ENCODE results near the gene SLC47A2. TPM values are rescaled to one million over a fixed set of nuclear protein-coding genes. Genes with fewer than 3 reads are reported as not detected.
"Not testable (repeated sequence)": the region's sequence is repeated elsewhere in the genome, so short reads cannot be mapped to it uniquely, and the experiment has no call there.

Gene SLC47A2
- total and polyA plus RNA-seq, 12 donors: 0.21 TPM; not detected in 11

DNA sequence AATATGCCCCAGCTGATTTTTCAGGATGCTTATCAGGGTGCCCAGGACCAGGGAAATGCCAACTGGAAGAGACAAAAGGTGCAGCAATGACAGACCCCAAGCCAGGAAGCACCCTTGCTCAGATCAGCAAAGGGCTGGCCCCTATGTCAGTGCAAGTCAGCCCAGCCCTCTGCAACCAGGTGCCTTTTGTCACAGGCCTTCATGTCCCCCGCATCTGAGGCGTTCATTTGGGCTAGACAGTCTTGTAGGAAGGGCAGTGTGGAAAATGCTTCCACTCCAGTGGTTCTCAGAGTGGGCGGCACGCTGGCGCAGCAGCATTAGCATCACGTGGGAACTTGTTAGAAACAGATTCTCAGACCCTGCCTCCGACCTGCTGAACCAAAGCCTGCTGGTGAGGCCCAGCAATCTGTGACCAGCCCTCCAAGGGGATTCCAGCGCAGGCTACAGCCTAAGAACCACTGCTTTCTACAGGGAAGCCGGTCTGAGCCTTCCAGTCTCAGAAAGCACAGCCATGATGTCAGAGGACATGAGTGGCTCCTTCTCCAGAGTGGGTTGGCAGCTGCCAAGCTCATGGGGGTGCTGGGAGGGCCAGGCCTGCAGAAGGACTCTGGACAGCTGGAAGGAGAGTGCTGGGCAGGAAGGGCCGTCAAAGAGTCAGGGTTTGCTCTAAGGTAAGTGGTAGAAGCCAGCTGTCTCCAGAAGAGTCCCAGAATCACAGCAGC, 13.1 kb downstream of the SLC47A2 start:
- ATAC-seq (peak; percentile 21 to 73 (median 56)), DNase-seq (no peak)
- TF ChIP-seq, protein P1, sequence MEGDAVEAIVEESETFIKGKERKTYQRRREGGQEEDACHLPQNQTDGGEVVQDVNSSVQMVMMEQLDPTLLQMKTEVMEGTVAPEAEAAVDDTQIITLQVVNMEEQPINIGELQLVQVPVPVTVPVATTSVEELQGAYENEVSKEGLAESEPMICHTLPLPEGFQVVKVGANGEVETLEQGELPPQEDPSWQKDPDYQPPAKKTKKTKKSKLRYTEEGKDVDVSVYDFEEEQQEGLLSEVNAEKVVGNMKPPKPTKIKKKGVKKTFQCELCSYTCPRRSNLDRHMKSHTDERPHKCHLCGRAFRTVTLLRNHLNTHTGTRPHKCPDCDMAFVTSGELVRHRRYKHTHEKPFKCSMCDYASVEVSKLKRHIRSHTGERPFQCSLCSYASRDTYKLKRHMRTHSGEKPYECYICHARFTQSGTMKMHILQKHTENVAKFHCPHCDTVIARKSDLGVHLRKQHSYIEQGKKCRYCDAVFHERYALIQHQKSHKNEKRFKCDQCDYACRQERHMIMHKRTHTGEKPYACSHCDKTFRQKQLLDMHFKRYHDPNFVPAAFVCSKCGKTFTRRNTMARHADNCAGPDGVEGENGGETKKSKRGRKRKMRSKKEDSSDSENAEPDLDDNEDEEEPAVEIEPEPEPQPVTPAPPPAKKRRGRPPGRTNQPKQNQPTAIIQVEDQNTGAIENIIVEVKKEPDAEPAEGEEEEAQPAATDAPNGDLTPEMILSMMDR (IDR thresholded peaks at IDR 0.05): no peak
- WGBS, 2 donors: 59 to 60% methylated on average over 10 of the region's 10 CpGs
- Histone ChIP-seq H3K27me3 (no peaks in the 10 kb centered on the region), H3K4me3 (no peak overlapping the region), H3K9me3 (no peaks in the 10 kb centered on the region), H3K36me3 (no peaks in the 10 kb centered on the region), H3K4me1 (peaks cover 0 to 28% (median 20%) of the 10 kb centered on the region in 9 donors), H3K27ac (peak overlapping the region in 7 of 10 donors; percentile 5 to 71 (median 67))
- intact Hi-C loops (cut with DNase I): loop anchor here in 2 of 10 donors (10.0 kb wide), 2 partner anchors 52 to 62 kb away; no protein-coding TSS in a partner anchor

- Histone ChIP-seq H3K27me3 (no peaks in the 10 kb centered on the region), H3K27ac (no peak overlapping the region), H3K4me3 (no peak overlapping the region), H3K4me1 (peaks cover 0 to 28% (median 20%) of the 10 kb centered on the region in 9 donors), H3K36me3 (no peaks in the 10 kb centered on the region), H3K9me3 (no peaks in the 10 kb centered on the region)
- ATAC-seq: no peak
- no peak for DNase-seq
- intact Hi-C loops (cut with DNase I): loop anchor here in 2 of 10 donors (10.0 kb wide), 2 partner anchors 53 to 63 kb away; no protein-coding TSS in a partner anchor
- TF ChIP-seq, protein P1 (IDR thresholded peaks at IDR 0.05): no peak
- WGBS, 2 donors: 78 to 82% methylated on average over 4 of the region's 4 CpGs
Observed at GRCh38 chr17:19702217-19702641, 14.2 kb downstream of the SLC47A2 start.

- TF ChIP-seq, protein P1 (IDR thresholded peaks at IDR 0.05): no peak
- WGBS, 2 donors: 93 to 97% methylated on average over 2 of the region's 2 CpGs
- intact Hi-C loops (cut with DNase I): no loop called here
- DNase-seq: no peak
- no peak for ATAC-seq
- Histone ChIP-seq H3K4me1 (no peaks in the 10 kb centered on the region), H3K4me3 (no peak overlapping the region), H3K27ac (no peak overlapping the region), H3K27me3 (no peaks in the 10 kb centered on the region), H3K36me3 (peaks cover 0 to 2% (median 0%) of the 10 kb centered on the region in 9 donors), H3K9me3 (no peaks in the 10 kb centered on the region)
Observed at GRCh38 chr17:19686400-19687090, 29.8 kb downstream of the SLC47A2 start.

DNA sequence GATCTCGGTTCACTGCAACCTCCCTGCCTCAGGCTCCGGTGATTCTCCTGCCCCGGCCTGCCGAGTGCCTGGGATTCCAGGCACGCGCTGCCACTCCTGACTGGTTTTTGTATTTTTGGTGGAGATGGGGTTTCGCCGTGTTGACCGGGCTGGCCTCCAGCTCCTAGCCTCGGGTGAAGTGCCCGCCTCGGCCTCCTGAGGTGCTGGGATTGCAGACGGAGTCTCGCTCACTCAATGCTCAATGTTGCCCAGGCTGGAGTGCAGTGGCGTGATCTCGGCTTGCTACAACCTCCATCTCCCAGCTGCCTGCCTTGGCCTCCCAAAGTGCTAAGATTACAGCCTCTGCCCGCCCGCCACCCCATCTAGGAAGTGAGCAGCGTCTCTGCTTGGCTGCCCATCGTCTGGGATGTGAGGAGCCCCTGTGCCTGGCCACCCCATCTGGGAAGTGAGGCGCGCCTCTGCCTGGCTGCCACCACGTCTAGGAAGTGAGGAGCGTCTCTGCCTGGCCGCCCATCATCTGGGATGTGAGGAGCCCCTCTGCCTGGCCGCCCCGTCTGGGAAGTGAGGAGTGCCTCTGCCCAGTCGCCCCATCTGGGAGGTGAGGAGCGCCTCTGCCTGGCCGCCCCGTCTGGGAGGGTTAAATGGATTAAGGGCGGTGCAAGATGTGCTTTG, 31.3 kb downstream of the SLC47A2 start:
- H3K27ac ChIP-seq; H3K36me3 ChIP-seq; ATAC-seq; DNase-seq; H3K27me3 ChIP-seq; H3K9me3 ChIP-seq; intact Hi-C loops (cut with DNase I); H3K4me3 ChIP-seq; H3K4me1 ChIP-seq: not testable (repeated sequence)
- 93 to 95% methylated on average over 31 to 32 of the region's 32 CpGs for WGBS, 2 donors
